ENCODE measurements around the gene APBB1.

DNA sequence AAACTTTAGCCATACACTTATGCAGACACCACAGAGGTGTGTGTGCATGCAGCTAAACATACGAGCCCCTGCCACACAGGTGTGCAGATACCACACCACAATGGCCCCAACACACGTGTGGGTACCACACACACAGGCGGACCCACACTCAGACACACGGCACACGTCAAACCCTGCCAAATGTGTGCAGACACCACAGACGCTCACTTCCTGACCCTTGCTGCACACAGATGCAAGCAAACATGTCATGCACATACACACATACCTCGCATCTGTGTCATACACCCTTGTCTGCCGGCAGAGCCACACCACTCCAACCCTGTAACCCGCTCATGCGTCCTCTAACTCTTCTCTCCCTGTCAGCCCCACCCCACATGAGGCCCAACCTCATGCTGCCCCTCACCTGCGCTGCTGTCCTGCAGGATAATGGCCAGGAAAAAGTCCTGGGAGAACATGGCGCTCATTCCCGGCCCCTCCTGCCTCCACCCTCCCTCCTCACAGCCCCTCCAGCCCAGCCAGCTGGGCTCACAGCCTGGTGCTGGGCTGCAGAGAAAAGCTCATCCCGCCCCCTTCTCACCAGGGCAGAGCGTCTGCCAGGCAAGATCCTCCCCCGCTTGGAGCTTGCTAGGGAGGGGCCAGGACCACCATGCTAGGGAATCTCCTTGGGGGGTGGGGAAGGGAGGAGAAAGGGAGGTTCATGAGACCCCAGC is 14.4 kb downstream of the APBB1 start:
- TF ChIP-seq, protein P1, sequence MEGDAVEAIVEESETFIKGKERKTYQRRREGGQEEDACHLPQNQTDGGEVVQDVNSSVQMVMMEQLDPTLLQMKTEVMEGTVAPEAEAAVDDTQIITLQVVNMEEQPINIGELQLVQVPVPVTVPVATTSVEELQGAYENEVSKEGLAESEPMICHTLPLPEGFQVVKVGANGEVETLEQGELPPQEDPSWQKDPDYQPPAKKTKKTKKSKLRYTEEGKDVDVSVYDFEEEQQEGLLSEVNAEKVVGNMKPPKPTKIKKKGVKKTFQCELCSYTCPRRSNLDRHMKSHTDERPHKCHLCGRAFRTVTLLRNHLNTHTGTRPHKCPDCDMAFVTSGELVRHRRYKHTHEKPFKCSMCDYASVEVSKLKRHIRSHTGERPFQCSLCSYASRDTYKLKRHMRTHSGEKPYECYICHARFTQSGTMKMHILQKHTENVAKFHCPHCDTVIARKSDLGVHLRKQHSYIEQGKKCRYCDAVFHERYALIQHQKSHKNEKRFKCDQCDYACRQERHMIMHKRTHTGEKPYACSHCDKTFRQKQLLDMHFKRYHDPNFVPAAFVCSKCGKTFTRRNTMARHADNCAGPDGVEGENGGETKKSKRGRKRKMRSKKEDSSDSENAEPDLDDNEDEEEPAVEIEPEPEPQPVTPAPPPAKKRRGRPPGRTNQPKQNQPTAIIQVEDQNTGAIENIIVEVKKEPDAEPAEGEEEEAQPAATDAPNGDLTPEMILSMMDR (IDR thresholded peaks at IDR 0.05; ENCODE audit: low read length): no peak
- no peak for TF ChIP-seq EZH2 (IDR thresholded peaks at IDR 0.05; ENCODE audit: borderline replicate concordance, low read length)

All from OCI-LY1 (cell line).